ENCODE measurements around the gene PRPH2. TPM values are rescaled to one million over a fixed set of nuclear protein-coding genes. Genes with fewer than 3 reads are reported as not detected.

The PRPH2 gene
- 2.4 TPM for total RNA-seq

- DNase-seq (ENCODE audit: low spot score) (no peak), ATAC-seq (no peak)
- intact Hi-C loops (cut with DNase I), result no loop called here
Observed at GRCh38 chr6:42722497-42722896, at the start of gene PRPH2. Gene PRPH2, minus strand, starts transcription at chr6:42722597. Its CDS starts 263 bp downstream, at chr6:42722334.

- no peak for ATAC-seq
- no peak for DNase-seq (ENCODE audit: low spot score)
- intact Hi-C loops (cut with DNase I), result no loop called here
Observed at GRCh38 chr6:42771741-42772100, 49.3 kb upstream of the PRPH2 start.

- intact Hi-C loops (cut with DNase I), result no loop called here
- ATAC-seq (no peak), DNase-seq (ENCODE audit: low spot score) (no peak)
Observed at GRCh38 chr6:42769836-42770235, 47.4 kb upstream of the PRPH2 start.

GRCh38 chr6:42769051-42769450 lies 46.7 kb upstream of the PRPH2 start:
- no peak for DNase-seq (ENCODE audit: low spot score)
- no peak for ATAC-seq
- intact Hi-C loops (cut with DNase I), result no loop called here

GRCh38 chr6:42766163-42766670 lies 43.8 kb upstream of the PRPH2 start:
- intact Hi-C loops (cut with DNase I), result no loop called here
- no peak for ATAC-seq
- DNase-seq (ENCODE audit: low spot score), result no peak

- no peak for ATAC-seq
- intact Hi-C loops (cut with DNase I), result no loop called here
- no peak for DNase-seq (ENCODE audit: low spot score)
Observed at GRCh38 chr6:42764911-42765648, 42.7 kb upstream of the PRPH2 start.

- no peak for DNase-seq (ENCODE audit: low spot score)
- intact Hi-C loops (cut with DNase I), result no loop called here
- no peak for ATAC-seq
Observed at GRCh38 chr6:42762950-42763349, 40.6 kb upstream of the PRPH2 start.

GRCh38 chr6:42762426-42762859 lies 40.0 kb upstream of the PRPH2 start:
- intact Hi-C loops (cut with DNase I), result no loop called here
- ATAC-seq (no peak), DNase-seq (ENCODE audit: low spot score) (no peak)

GRCh38 chr6:42761287-42762067 lies 39.1 kb upstream of the PRPH2 start:
- no peak for ATAC-seq
- no peak for DNase-seq (ENCODE audit: low spot score)
- intact Hi-C loops (cut with DNase I), result no loop called here

- ATAC-seq (no peak), DNase-seq (ENCODE audit: low spot score) (no peak)
- intact Hi-C loops (cut with DNase I), result no loop called here
Observed at GRCh38 chr6:42758756-42759430, 36.5 kb upstream of the PRPH2 start.

GRCh38 chr6:42756722-42757121 lies 34.3 kb upstream of the PRPH2 start:
- ATAC-seq (no peak), DNase-seq (ENCODE audit: low spot score) (no peak)
- intact Hi-C loops (cut with DNase I), result no loop called here

- DNase-seq (ENCODE audit: low spot score), result no peak
- intact Hi-C loops (cut with DNase I), result no loop called here
- ATAC-seq, result no peak
Observed at GRCh38 chr6:42754759-42755158, 32.4 kb upstream of the PRPH2 start.

- ATAC-seq (no peak), DNase-seq (ENCODE audit: low spot score) (no peak)
- intact Hi-C loops (cut with DNase I), result no loop called here
Observed at GRCh38 chr6:42751055-42751454, 28.7 kb upstream of the PRPH2 start.

- intact Hi-C loops (cut with DNase I), result loop anchor here (10.0 kb wide), 1 partner anchor 126 kb away; the partner anchor contains the start of gene RPL7L1
- DNase-seq (ENCODE audit: low spot score) (no peak), ATAC-seq (no peak)
Observed at GRCh38 chr6:42748203-42748898, 26.0 kb upstream of the PRPH2 start.

GRCh38 chr6:42746463-42747391 lies 24.3 kb upstream of the PRPH2 start:
- DNase-seq (ENCODE audit: low spot score) (peak; percentile 87), ATAC-seq (peak; percentile 90)
- intact Hi-C loops (cut with DNase I), result loop anchor here (2.0 to 10.0 kb wide), 2 partner anchors 38 to 128 kb away; partner anchors contain the start of gene RPL7L1

GRCh38 chr6:42745640-42746462 lies 23.5 kb upstream of the PRPH2 start, which contains the start of gene TBCC:
Gene TBCC, minus strand, starts transcription at chr6:42746103. Its CDS starts 30 bp downstream, at chr6:42746073.
- intact Hi-C loops (cut with DNase I), result loop anchor here (2.0 to 10.0 kb wide), 2 partner anchors 39 to 129 kb away; partner anchors contain the start of gene RPL7L1
- ATAC-seq, result peak; percentile 95

More at GRCh38 chr6:42745640-42746462, 23.5 kb upstream of the PRPH2 start, which contains the start of gene TBCC:
- peak; percentile 96 for DNase-seq (ENCODE audit: low spot score)

Measured in sciatic nerve (tissue), 2 donors.